Fibroblast of lung (primary cell): ENCODE results near the gene UBE2J2.

Source experiments
- EZH2 ChIP-seq: IDR thresholded peaks from 2 replicates; pipeline ENCODE4 v1.5.1; 2012; ENCODE audit warnings: low read length, control low read depth, mild to moderate bottlenecking; ENCODE audit errors: missing control alignments
- TF ChIP-seq, protein P1 (sequence below), 2 donors: IDR thresholded peaks in 1 of 2; conservative IDR thresholded peaks in 1 of 2; 1 replicate in 1 of 2; 2 replicates in 1 of 2; pipeline ENCODE4 v1.5.1; 2011 to 2012; ENCODE audit warnings: low read length in 2 of 2, control low read depth in 1 of 2, inconsistent platforms in 1 of 2, low read depth in 1 of 2, mild to moderate bottlenecking in 1 of 2

DNA sequence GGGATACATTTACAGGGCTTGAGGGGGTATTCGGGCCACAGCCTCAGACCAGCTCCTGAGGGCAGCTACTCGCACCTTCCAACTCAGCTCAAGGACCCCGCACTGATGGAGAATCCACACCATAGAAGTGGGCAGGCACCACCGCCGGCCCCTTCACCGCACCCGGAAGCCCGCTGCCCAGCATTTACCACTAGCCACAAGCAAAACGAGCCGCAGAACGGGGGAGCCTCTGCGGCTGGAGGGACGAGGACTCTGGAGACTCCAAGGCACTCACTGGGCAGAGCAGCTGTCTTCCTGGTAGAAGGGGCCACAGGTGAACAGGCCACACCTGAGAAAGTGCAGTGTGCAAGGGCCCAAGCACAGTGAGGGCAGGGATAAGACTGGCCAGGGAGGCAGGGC is 5.4 kb downstream of the UBE2J2 start:
- TF ChIP-seq, protein P1, sequence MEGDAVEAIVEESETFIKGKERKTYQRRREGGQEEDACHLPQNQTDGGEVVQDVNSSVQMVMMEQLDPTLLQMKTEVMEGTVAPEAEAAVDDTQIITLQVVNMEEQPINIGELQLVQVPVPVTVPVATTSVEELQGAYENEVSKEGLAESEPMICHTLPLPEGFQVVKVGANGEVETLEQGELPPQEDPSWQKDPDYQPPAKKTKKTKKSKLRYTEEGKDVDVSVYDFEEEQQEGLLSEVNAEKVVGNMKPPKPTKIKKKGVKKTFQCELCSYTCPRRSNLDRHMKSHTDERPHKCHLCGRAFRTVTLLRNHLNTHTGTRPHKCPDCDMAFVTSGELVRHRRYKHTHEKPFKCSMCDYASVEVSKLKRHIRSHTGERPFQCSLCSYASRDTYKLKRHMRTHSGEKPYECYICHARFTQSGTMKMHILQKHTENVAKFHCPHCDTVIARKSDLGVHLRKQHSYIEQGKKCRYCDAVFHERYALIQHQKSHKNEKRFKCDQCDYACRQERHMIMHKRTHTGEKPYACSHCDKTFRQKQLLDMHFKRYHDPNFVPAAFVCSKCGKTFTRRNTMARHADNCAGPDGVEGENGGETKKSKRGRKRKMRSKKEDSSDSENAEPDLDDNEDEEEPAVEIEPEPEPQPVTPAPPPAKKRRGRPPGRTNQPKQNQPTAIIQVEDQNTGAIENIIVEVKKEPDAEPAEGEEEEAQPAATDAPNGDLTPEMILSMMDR (conservative IDR thresholded peaks at IDR 0.05 in 1 of 2, IDR thresholded peaks at IDR 0.05 in 1 of 2; ENCODE audit: low read depth in 1 of 2, low read length in 2 of 2), result no peak
- TF ChIP-seq EZH2, result no peak
